ENCODE measurements around the gene RNF149. TPM values are rescaled to one million over a fixed set of nuclear protein-coding genes. Genes with fewer than 3 reads are reported as not detected.

The RNF149 gene, protein sequence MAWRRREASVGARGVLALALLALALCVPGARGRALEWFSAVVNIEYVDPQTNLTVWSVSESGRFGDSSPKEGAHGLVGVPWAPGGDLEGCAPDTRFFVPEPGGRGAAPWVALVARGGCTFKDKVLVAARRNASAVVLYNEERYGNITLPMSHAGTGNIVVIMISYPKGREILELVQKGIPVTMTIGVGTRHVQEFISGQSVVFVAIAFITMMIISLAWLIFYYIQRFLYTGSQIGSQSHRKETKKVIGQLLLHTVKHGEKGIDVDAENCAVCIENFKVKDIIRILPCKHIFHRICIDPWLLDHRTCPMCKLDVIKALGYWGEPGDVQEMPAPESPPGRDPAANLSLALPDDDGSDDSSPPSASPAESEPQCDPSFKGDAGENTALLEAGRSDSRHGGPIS
- polyA plus RNA-seq (2011; rRNA removed) (20.8 and 24.3 TPM in 2 replicates), polyA minus RNA-seq (2011; rRNA and poly(A)+ RNA removed) (10.6 and 11.2 TPM in 2 replicates)

DNA sequence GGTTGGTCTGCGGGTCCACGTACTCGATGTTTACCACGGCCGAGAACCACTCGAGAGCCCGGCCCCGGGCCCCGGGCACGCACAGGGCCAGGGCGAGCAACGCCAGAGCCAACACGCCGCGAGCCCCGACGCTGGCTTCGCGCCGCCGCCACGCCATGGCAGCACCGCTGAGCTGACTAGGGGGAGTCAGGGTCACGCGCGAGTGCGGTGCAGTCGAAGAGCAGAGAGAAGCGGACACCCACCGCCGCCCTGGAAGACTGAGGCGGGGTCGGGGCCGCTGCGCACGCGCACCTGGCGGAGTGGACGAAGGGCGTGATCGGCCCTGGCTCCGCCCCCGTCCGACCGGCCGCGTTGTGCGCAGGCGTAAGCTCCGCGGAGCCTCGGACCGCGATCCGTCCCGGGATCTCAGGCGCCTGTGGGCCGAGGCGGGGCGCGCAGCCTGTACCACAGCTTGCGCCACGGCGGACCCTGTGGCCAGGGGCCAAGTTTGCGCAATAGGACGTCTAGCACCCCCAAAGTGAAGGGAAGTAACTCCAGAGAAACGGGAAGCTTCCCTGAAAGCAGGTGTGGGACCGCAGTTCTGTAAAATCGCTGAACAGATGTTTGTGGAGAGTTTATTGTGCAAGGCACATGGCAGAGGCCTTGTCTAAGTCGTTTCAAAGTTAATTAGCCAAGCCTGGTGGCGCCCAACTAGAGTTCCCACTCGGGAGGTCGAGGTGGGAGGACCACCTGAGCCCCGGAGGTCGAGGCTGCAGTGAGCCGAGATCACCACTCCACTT lies at the start of gene RNF149:
Gene RNF149 (minus strand): TSS at position 270 of the 779 bp plus-strand sequence. CDS start 113 bp downstream, at position 157.
- TF ChIP-seq, protein P1, sequence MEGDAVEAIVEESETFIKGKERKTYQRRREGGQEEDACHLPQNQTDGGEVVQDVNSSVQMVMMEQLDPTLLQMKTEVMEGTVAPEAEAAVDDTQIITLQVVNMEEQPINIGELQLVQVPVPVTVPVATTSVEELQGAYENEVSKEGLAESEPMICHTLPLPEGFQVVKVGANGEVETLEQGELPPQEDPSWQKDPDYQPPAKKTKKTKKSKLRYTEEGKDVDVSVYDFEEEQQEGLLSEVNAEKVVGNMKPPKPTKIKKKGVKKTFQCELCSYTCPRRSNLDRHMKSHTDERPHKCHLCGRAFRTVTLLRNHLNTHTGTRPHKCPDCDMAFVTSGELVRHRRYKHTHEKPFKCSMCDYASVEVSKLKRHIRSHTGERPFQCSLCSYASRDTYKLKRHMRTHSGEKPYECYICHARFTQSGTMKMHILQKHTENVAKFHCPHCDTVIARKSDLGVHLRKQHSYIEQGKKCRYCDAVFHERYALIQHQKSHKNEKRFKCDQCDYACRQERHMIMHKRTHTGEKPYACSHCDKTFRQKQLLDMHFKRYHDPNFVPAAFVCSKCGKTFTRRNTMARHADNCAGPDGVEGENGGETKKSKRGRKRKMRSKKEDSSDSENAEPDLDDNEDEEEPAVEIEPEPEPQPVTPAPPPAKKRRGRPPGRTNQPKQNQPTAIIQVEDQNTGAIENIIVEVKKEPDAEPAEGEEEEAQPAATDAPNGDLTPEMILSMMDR (IDR thresholded peaks at IDR 0.05; ENCODE audit: insufficient read depth, low read depth, low read length) = no peak
- POLR2A ChIA-PET = interaction anchor here (0.6 to 1.0 kb wide), 2 partner anchors 12 to 450 kb away, joined by 3 to 4 read pairs; no protein-coding TSS in a partner anchor
- Histone ChIP-seq H3K36me3 (ENCODE audit: control insufficient read depth, insufficient read depth, low read length) (no peaks in the 10 kb centered on the region; the same call in 1 of the 2 replicates), H3K4me3 (ENCODE audit: low read depth, low read length) (peak within 1 kb of the TSS; percentile 92), H3K27me3 (ENCODE audit: control insufficient read depth, insufficient read depth, low read length) (no peaks in the 10 kb centered on the region)
- DNase-seq (ENCODE audit: low read depth) = no peak
- CTCF ChIA-PET = interaction anchor here (1.2 kb wide), 1 partner anchor 10 kb away, joined by 3 read pairs; no protein-coding TSS in a partner anchor

DNA sequence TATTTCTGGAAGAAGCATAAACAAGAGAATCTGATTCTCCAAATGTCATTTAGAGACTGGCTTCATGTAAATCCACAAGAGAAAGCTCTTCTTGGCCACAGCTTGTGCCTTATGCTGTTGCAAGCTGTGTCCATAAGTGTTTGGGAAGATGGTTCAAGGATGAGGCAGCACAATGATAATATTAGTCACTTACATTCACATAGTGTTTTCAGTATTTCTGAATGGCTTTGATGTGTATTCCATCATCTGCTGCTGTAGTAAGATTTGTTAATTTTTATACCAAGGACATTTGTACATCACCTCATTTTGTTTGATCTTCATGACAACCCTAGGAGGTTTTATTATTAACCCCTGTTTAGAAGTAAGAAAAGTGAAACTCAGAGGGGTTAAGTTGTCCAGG lies 48.9 kb upstream of the RNF149 start:
- Histone ChIP-seq H3K36me3 (ENCODE audit: control insufficient read depth, insufficient read depth, low read length) (no peaks in the 10 kb centered on the region), H3K27me3 (ENCODE audit: control insufficient read depth, insufficient read depth, low read length) (peaks cover 6% of the 10 kb centered on the region), H3K4me3 (ENCODE audit: low read depth, low read length) (no peak overlapping the region)
- TF ChIP-seq, protein P1 (IDR thresholded peaks at IDR 0.05; ENCODE audit: insufficient read depth, low read depth, low read length) = no peak
- DNase-seq (ENCODE audit: low read depth) = no peak
- ChIA-PET CTCF (interaction anchor here (0.7 to 3.3 kb wide), 3 partner anchors 7 to 360 kb away, joined by 3 to 13 read pairs (median 11); no protein-coding TSS in a partner anchor), POLR2A (no interaction called here)

DNA sequence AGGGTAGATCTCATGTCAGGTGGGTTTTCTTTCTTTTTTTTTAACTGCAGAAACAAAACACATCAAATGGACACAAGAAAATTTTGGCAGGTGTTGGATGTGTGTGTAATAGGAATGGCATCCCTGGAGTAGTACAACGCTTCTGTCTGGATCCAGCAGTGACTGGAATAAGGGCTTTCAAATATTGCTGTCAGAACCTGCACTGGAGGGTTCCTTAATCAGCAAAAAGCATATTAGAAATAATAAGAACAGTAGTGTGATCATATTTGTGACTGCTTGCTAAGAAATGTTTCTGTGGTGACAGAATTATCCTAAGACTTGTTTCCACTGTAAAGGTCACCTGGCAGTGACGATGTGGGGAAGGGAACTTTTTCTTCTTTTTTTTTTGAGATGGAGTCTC lies 48.0 kb upstream of the RNF149 start:
- TF ChIP-seq, protein P1 (IDR thresholded peaks at IDR 0.05; ENCODE audit: insufficient read depth, low read depth, low read length) = no peak
- CTCF ChIA-PET = interaction anchor here (3.3 kb wide), 1 partner anchor 15 kb away, joined by 13 read pairs; no protein-coding TSS in a partner anchor
- Histone ChIP-seq H3K36me3 (ENCODE audit: control insufficient read depth, insufficient read depth, low read length) (no peaks in the 10 kb centered on the region), H3K4me3 (ENCODE audit: low read depth, low read length) (no peak overlapping the region), H3K27me3 (ENCODE audit: control insufficient read depth, insufficient read depth, low read length) (peaks cover 3% of the 10 kb centered on the region; the same call in 1 of the 2 replicates)
- POLR2A ChIA-PET = no interaction called here
- DNase-seq (ENCODE audit: low read depth) = no peak

DNA sequence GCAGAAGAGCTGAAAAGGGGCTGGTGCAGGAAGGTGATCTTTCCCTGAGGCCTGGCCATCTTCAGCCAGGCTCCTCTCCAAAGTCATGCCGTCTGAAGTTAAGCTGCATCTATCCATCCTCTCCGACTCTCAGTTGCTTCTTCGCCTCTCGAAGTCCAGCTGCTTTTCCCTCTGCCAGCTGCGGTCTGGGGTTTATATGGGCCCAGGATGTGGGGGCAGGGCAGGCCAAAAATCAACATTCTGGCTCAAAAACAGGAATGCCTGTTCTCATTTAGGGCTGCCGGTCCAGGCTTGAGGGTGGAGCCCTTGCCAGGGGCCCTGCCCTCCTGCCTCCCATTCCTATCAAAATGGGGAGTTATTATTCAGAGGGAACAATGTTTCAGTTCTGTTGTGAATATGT lies 47.6 kb upstream of the RNF149 start:
- Histone ChIP-seq H3K27me3 (ENCODE audit: control insufficient read depth, insufficient read depth, low read length) (peaks cover under 1% of the 10 kb centered on the region; the same call in 1 of the 2 replicates), H3K36me3 (ENCODE audit: control insufficient read depth, insufficient read depth, low read length) (no peaks in the 10 kb centered on the region), H3K4me3 (ENCODE audit: low read depth, low read length) (no peak overlapping the region)
- DNase-seq (ENCODE audit: low read depth) = no peak
- CTCF ChIA-PET = no interaction called here
- POLR2A ChIA-PET = no interaction called here
- TF ChIP-seq, protein P1 (IDR thresholded peaks at IDR 0.05; ENCODE audit: insufficient read depth, low read depth, low read length) = no peak

Measured in BJ (cell line).